GM21360 (cell line): ENCODE measurements around the gene TLE4.
"Not testable (repeated sequence)": the region's sequence is repeated elsewhere in the genome, so short reads cannot be mapped to it uniquely, and the experiment has no call there.

ENCODE experiments used
- ATAC-seq: cut with Tn5 transposase; IDR thresholded peaks from one replicate; pipeline ENCODE4 v1.9.1; 2021; ENCODE audit warnings: mild to moderate bottlenecking, moderate library complexity; ENCODE audit not compliant: unreplicated experiment

The TLE4 gene

GRCh38 chr9:79571309-79572031 lies at the start of gene TLE4:
Gene TLE4 (plus strand): TSS chr9:79571965. CDS start chr9:79572791, 826 bp downstream.
- ATAC-seq: peak; percentile 89

- no peak for ATAC-seq
These were observed 49.0 kb upstream of the TLE4 start for GRCh38 chr9:79522793-79523192.

- no peak for ATAC-seq
These were observed 47.5 kb upstream of the TLE4 start for GRCh38 chr9:79524266-79524665.

- ATAC-seq: no peak
These were observed 45.6 kb upstream of the TLE4 start for GRCh38 chr9:79526149-79526672.

GRCh38 chr9:79535534-79535933 lies 36.2 kb upstream of the TLE4 start:
- no peak for ATAC-seq

GRCh38 chr9:79537838-79538237 lies 33.9 kb upstream of the TLE4 start:
- ATAC-seq: no peak

- no peak for ATAC-seq
These were observed 28.8 kb upstream of the TLE4 start for GRCh38 chr9:79542735-79543620.

GRCh38 chr9:79544375-79544774 lies 27.4 kb upstream of the TLE4 start:
- ATAC-seq: not testable (repeated sequence)

GRCh38 chr9:79551586-79551985 lies 20.2 kb upstream of the TLE4 start:
- ATAC-seq: no peak

GRCh38 chr9:79551994-79552393 lies 19.8 kb upstream of the TLE4 start:
- ATAC-seq: no peak

- no peak for ATAC-seq
These were observed 16.2 kb upstream of the TLE4 start for GRCh38 chr9:79555474-79556089.

- ATAC-seq: no peak
These were observed 12.1 kb upstream of the TLE4 start for GRCh38 chr9:79559495-79560181.

GRCh38 chr9:79562749-79563386 lies 8.9 kb upstream of the TLE4 start:
- ATAC-seq: no peak

GRCh38 chr9:79564105-79564504 lies 7.7 kb upstream of the TLE4 start:
- ATAC-seq: no peak

GRCh38 chr9:79565245-79565644 lies 6.5 kb upstream of the TLE4 start:
- ATAC-seq: peak; percentile 96

GRCh38 chr9:79567671-79568098 lies 4.1 kb upstream of the TLE4 start:
- ATAC-seq: no peak

GRCh38 chr9:79568337-79569101 lies 3.2 kb upstream of the TLE4 start:
- no peak for ATAC-seq

GRCh38 chr9:79569814-79570447 lies 1.8 kb upstream of the TLE4 start:
- no peak for ATAC-seq
